ENCODE data around the gene DCDC2B.

Gene DCDC2B

DNA sequence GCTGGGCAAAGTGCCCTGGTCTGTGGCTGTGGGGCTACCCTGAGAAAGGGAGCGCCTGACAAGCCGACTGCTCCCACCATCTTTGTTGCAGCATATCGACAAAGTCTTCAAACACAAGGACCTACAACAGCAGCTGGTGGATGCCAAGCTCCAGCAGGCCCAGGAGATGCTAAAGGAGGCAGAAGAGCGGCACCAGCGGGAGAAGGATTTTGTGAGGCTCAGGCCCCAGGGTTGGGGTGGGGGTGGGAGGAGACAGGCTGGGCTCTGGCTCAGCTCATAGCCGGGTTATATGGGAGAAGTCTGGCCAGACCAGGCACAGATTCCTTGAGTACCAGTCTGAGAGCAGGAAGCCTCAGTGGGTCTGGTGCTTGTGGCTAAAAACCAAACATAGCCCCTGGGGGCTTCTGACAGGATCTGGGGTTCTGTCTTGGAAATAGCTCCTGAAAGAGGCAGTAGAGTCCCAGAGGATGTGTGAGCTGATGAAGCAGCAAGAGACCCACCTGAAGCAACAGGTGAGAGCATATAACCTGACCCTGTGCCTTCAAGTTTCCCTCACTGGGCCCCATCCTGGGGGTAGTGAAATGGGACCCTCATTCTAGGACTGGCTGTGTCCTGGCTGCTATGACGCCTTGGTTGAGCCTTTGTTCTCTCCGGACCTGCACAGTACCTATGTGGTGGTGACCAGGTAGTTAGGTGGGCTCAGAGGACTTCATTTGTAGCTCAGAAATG lies 16.5 kb upstream of the DCDC2B start:
- H3K4me1 ChIP-seq (ENCODE audit: insufficient read depth, low read length) = peaks cover 30% of the 10 kb centered on the region
- no peak for TF ChIP-seq EZH2 (IDR thresholded peaks at IDR 0.05; ENCODE audit: borderline replicate concordance, low read depth, low read length, severe bottlenecking)
- TF ChIP-seq, protein P1, sequence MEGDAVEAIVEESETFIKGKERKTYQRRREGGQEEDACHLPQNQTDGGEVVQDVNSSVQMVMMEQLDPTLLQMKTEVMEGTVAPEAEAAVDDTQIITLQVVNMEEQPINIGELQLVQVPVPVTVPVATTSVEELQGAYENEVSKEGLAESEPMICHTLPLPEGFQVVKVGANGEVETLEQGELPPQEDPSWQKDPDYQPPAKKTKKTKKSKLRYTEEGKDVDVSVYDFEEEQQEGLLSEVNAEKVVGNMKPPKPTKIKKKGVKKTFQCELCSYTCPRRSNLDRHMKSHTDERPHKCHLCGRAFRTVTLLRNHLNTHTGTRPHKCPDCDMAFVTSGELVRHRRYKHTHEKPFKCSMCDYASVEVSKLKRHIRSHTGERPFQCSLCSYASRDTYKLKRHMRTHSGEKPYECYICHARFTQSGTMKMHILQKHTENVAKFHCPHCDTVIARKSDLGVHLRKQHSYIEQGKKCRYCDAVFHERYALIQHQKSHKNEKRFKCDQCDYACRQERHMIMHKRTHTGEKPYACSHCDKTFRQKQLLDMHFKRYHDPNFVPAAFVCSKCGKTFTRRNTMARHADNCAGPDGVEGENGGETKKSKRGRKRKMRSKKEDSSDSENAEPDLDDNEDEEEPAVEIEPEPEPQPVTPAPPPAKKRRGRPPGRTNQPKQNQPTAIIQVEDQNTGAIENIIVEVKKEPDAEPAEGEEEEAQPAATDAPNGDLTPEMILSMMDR (IDR thresholded peaks at IDR 0.05; ENCODE audit: borderline replicate concordance, extremely low read depth, low read length, poor library complexity, severe bottlenecking) = no peak
- no peak overlapping the region for H3K4me2 ChIP-seq (ENCODE audit: insufficient read depth, low read length)
- peaks cover 16% of the 10 kb centered on the region for H3K79me2 ChIP-seq (ENCODE audit: insufficient read depth, low read length)
- no peaks in the 10 kb centered on the region for H3K27me3 ChIP-seq (ENCODE audit: insufficient read depth, low read length, poor library complexity)
- H4K20me1 ChIP-seq (ENCODE audit: insufficient read depth, low read length) = peaks cover 66% of the 10 kb centered on the region
- DNase-seq = no peak
- H3K9me3 ChIP-seq (ENCODE audit: insufficient read depth, low read length, severe bottlenecking) = no peaks in the 10 kb centered on the region
- H3K4me3 ChIP-seq (ENCODE audit: low read depth in 1 of 2, low read length in 2 of 2) = no peak overlapping the region
- H3K27ac ChIP-seq (ENCODE audit: low read length) = no peak overlapping the region
- H3K9ac ChIP-seq (ENCODE audit: low read depth, low read length) = no peak overlapping the region
- H3K36me3 ChIP-seq (ENCODE audit: insufficient read depth, low read length) = peaks cover 100% of the 10 kb centered on the region
- ATAC-seq (ENCODE audit: insufficient read depth, low read depth) = no peak
- H2AFZ ChIP-seq (ENCODE audit: low read depth, low read length) = no peak overlapping the region

DNA sequence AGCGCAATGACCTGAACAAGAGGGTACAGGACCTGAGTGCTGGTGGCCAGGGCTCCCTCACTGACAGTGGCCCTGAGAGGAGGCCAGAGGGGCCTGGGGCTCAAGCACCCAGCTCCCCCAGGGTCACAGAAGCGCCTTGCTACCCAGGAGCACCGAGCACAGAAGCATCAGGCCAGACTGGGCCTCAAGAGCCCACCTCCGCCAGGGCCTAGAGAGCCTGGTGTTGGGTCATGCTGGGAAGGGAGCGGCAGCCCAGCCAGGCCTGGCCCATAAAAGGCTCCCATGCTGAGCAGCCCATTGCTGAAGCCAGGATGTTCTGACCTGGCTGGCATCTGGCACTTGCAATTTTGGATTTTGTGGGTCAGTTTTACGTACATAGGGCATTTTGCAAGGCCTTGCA lies 13.9 kb upstream of the DCDC2B start:
- Histone ChIP-seq H3K9me3 (ENCODE audit: insufficient read depth, low read length, severe bottlenecking) (no peaks in the 10 kb centered on the region), H4K20me1 (ENCODE audit: insufficient read depth, low read length) (peaks cover 59% of the 10 kb centered on the region), H3K27me3 (ENCODE audit: insufficient read depth, low read length, poor library complexity) (no peaks in the 10 kb centered on the region), H2AFZ (ENCODE audit: low read depth, low read length) (no peak overlapping the region), H3K4me2 (ENCODE audit: insufficient read depth, low read length) (no peak overlapping the region), H3K4me1 (ENCODE audit: insufficient read depth, low read length) (peaks cover 42% of the 10 kb centered on the region), H3K36me3 (ENCODE audit: insufficient read depth, low read length) (peaks cover 85% of the 10 kb centered on the region), H3K79me2 (ENCODE audit: insufficient read depth, low read length) (no peaks in the 10 kb centered on the region; the same call in 1 of the 2 replicates), H3K27ac (ENCODE audit: low read length) (0 out of 2 replicates have a peak overlapping the region, but pooled peaks have one; percentile 9), H3K4me3 (ENCODE audit: low read depth in 1 of 2, low read length in 2 of 2) (no peak overlapping the region), H3K9ac (ENCODE audit: low read depth, low read length) (no peak overlapping the region)
- DNase-seq (no peak), ATAC-seq (ENCODE audit: insufficient read depth, low read depth) (no peak)
- no peak for TF ChIP-seq EZH2 (IDR thresholded peaks at IDR 0.05; ENCODE audit: borderline replicate concordance, low read depth, low read length, severe bottlenecking)
- TF ChIP-seq, protein P1 (IDR thresholded peaks at IDR 0.05; ENCODE audit: borderline replicate concordance, extremely low read depth, low read length, poor library complexity, severe bottlenecking) = no peak

DNA sequence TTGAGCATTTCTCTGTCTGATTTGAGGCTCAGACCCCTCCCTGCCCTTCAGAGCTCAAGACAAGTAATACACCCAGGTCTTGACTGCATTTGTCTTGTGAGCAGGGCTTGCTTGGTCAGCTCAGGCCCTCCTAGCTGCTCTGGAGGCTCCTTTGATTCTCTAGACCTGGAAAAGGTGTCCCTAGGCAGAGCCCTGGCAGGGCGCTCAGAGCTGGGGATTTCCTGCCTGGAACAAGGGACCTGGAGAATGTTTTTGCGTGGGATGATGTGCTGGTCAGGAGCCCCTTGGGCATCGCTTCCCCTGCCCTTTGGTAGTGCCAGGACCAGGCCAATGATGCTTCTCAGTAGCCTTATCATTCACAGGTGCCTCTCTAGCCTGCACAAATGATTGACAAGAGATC lies 13.4 kb upstream of the DCDC2B start:
- Histone ChIP-seq H3K9me3 (ENCODE audit: insufficient read depth, low read length, severe bottlenecking) (no peaks in the 10 kb centered on the region), H4K20me1 (ENCODE audit: insufficient read depth, low read length) (peaks cover 56% of the 10 kb centered on the region), H3K36me3 (ENCODE audit: insufficient read depth, low read length) (peaks cover 80% of the 10 kb centered on the region), H3K79me2 (ENCODE audit: insufficient read depth, low read length) (no peaks in the 10 kb centered on the region; the same call in 1 of the 2 replicates), H3K27ac (ENCODE audit: low read length) (no peak overlapping the region), H3K4me3 (ENCODE audit: low read depth in 1 of 2, low read length in 2 of 2) (no peak overlapping the region), H3K27me3 (ENCODE audit: insufficient read depth, low read length, poor library complexity) (no peaks in the 10 kb centered on the region), H2AFZ (ENCODE audit: low read depth, low read length) (no peak overlapping the region), H3K4me1 (ENCODE audit: insufficient read depth, low read length) (peaks cover 47% of the 10 kb centered on the region), H3K9ac (ENCODE audit: low read depth, low read length) (no peak overlapping the region), H3K4me2 (ENCODE audit: insufficient read depth, low read length) (no peak overlapping the region)
- TF ChIP-seq EZH2 (IDR thresholded peaks at IDR 0.05; ENCODE audit: borderline replicate concordance, low read depth, low read length, severe bottlenecking) = no peak
- TF ChIP-seq, protein P1 (IDR thresholded peaks at IDR 0.05; ENCODE audit: borderline replicate concordance, extremely low read depth, low read length, poor library complexity, severe bottlenecking) = no peak
- ATAC-seq (ENCODE audit: insufficient read depth, low read depth) (no peak), DNase-seq (no peak)

Data from DND-41 (cell line).